GM19238 (cell line): ENCODE results near the gene EXOC3.

ENCODE experiments used
- DNase-seq: peaks from one replicate; pipeline ENCODE4 v3.0.0; 2011; ENCODE audit warnings: low spot score; ENCODE audit not compliant: insufficient read length

Gene EXOC3

GRCh38 chr5:438481-438981 is 4.4 kb upstream of the EXOC3 start:
- no peak for DNase-seq

- no peak for DNase-seq
Measured at GRCh38 chr5:439181-439580, 3.8 kb upstream of the EXOC3 start.

DNA sequence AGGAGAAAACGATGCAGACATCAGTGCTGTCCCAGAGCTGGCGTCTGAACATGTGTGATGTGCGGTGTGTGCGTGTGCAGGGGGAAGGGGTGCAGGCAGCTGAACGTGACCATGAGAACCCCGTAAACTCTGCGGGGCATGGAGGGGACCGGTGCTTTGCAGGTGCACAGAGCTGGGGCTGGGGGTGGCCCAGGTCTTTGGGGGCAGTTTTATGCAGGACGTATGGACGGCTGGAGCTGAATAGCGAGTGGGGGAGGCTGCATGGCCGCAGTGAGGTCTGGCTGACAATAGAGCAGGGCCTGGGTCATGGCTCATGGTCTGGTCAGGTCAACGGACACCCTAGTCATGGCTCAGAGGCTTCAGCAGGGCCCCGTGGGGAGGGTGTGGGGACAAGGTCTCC is 3.3 kb upstream of the EXOC3 start:
- DNase-seq: no peak

DNA sequence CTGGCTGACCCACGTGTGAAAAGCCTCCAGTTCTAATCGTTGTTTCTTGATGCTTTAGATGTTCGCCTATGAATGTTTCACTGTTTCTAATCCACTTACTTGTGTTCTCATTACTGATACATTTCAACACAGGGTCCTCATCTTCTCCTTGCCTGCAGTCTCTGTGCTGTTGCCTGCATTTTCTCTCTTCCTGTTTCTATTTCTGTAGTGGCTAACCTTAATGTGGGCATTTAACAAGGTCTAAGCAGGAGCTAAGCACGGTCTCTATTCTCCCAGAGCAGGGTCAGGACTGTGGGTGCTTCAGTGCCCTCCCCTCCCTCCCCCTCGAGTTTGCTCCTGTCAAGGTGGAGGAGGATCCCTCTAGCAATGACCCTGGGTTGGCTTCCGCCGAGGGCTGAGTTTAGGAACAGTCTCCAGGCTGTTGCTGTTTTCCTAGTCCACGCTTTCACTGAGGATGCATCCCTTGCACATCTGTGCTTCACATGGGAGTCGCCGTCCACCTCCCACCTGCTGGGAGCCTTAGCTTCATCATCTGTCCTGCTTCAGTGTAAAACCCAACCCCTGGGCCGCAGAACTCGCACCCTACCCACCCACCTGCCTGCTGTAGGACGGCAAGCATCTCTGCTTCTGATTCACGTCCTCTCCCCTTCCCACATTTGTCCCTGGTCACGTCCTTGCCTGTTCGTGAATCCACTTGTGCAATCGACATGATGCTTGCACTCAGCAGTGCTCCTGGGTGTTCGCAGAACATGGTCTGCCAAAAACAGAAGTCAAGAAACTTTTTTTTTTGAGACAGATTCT is 2.4 kb upstream of the EXOC3 start:
- no peak for DNase-seq

GRCh38 chr5:441996-442334 is 1.0 kb upstream of the EXOC3 start:
- DNase-seq: no peak

- DNase-seq: peak; percentile 56
Measured at GRCh38 chr5:443239-444151, 519 bp downstream of the EXOC3 start.

DNA sequence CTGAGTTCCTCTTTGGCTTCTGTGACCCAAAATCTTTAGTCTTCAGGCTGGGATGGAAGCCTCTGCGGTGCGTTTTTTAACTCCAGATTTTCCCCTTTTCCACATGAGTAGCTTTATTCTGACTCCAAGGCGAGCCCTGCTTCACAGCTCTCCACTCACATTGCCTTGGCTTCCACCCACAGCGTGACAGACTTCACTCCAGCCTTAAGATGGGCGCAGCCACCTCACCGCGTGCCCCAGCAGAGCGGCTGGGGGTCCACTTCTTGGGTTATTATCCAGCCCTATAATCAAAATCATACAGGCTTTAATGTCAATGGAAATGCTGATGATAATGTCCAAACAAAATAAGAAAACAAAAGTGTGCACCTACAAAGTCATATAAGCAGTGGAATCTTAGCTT is 1.2 kb downstream of the EXOC3 start:
- DNase-seq: no peak

DNA sequence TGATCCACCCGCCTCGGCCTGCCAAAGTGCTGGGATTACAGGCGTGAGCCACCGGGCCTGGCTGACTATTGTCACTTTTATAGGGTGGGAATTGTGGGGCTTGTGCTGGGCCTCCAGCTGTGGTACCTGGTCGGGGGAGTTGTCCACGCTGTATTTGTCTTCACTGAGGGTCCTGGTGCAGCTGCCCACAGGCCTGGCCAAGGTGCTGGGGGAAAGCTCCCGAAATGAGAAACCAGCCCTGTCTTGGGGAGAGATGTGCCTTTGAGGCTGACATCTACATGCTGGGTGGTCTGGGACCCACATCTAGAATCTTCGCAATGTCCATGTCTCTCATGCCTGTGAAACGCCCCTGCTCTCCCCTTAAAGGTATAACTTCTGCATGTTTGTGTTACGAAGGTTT is 2.6 kb downstream of the EXOC3 start:
- no peak for DNase-seq

GRCh38 chr5:446066-446882 is 3.3 kb downstream of the EXOC3 start:
- DNase-seq: no peak

- DNase-seq: no peak
Measured at GRCh38 chr5:446883-447263, 3.9 kb downstream of the EXOC3 start.

- no peak for DNase-seq
Measured at GRCh38 chr5:447501-447900, 4.5 kb downstream of the EXOC3 start.

- no peak for DNase-seq
Measured at GRCh38 chr5:448061-448765, 5.2 kb downstream of the EXOC3 start.

DNA sequence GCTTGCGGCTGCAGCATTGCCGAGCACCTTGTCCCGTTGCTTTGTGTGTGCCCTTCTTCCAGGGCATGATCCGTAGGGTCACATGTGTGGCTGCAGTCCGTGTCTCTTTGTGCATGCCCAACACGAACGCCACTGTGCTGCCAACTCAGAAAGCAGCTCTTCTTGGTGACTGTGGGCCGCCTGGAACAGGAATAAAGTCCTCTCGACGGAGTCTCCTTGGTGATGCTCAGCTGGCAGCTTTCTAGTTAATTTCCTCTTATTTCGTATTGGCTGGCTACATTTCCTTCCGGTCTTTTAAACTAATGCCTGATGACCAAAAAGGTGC is 5.8 kb downstream of the EXOC3 start:
- no peak for DNase-seq

DNA sequence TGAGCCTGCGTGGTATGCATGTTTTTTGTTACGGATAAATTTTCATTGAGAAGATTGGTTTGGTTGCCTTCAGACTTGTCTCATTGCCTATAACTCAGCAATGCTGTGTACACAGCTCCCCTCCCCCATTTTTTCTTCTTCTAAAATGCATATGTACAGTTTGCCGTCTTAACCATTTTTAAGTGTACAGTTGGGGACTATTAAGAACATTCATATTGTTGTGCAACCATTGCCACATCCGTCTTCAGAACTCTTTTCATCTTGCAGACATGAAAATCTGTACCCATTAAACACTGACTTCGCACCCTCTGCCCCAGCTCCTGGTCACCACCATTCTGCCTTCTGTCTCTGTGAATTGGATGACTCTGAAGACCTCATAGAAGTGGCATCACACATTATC is 6.2 kb downstream of the EXOC3 start:
- DNase-seq: no peak

- DNase-seq: no peak
Measured at GRCh38 chr5:451587-452458, 8.8 kb downstream of the EXOC3 start.

DNA sequence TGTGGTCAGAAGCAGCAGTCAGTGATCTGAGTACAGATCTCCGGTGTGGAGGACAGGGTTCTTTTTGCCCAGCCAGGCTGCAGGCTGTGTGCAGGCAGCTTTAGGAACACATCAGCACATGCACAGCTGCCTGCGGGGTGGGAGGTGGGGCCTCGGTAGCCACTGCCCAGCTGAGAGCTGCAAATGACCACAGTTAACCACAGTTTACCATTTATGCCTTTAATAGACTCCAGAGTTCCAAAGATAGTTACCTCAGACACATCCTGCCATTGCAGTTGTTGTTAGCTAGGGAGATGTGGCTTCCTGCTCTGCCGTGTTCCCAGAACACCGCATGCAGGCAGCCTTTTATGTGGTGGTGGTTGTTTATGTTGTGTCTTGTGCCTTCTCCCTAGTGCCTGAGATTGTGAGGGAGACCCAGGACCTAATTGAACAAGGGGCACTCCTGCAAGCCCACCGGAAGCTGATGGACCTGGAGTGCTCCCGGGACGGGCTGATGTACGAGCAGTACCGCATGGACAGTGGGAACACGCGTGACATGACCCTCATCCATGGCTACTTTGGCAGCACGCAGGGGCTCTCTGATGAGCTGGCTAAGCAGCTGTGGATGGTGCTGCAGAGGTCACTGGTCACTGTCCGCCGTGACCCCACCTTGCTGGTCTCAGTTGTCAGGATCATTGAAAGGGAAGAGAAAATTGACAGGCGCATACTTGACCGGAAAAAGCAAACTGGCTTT is 10.2 kb downstream of the EXOC3 start:
- no peak for DNase-seq

GRCh38 chr5:453725-454481 is 10.9 kb downstream of the EXOC3 start:
- no peak for DNase-seq

DNA sequence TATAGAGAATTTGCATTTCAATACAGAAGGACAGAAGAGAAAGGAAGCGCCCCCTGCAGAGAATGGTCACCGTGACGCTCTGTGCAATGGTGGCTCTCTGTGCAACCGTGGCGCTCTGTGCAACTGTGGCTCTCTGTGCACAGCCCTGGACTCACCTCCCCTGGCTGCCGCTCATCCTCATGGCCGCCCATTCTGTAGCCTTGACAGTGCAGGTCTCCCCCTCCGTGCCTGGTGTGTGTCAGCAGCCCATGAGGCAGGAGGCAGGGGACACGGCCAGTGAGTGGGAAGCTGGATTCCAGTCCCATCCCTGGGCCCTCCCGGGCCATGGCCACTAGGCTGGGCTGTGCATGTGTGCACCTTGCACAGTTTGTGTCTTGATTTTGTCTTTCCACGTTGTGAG is 12.0 kb downstream of the EXOC3 start:
- DNase-seq: no peak

DNA sequence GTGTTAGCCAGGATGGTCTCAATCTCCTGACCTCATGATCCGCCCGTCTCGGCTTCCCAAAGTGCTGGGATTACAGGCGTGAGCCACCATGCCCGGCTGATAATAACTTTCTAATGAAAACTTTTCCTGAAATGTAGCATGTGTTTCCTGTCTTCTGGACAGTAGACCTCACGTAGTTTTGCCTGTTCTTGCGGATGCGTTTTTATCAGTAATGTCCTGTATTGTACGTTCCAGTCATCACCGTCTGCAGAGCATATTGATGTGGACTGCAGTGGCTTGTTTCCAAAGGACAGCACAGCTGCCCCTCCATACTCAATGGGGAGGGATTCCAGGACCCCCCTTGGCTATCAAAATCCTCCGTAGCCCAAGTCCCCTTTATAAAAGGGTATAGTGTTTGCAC is 12.8 kb downstream of the EXOC3 start:
- no peak for DNase-seq
